Frontal cortex (tissue), 4 donors: ENCODE measurements around the gene CCL26. TPM values are rescaled to one million over a fixed set of nuclear protein-coding genes. Genes with fewer than 3 reads are reported as not detected.

Experiments used
- DNase-seq, 2 donors: peaks; one replicate each; pipeline ENCODE4 v3.0.0; 2012; ENCODE audit warnings: low spot score in 2 of 2
- FAIRE-seq: peaks from 2 replicates; lab custom pipeline; 2012; peaks lifted over from hg19 to GRCh38; lab: Jason Lieb, UNC
- total RNA-seq: library from RNA; depleted of rRNA; stranded (reverse); fragments of >200 nt; gene quantifications from one replicate; pipeline ENCODE4 v1.2.3, GENCODE V29; 2014
- donor health status: control.
- donor health status: control.
- donor health status: control.

The CCL26 gene
- not detected for total RNA-seq

GRCh38 chr7:75772081-75773077 lies at the start of gene CCL26:
CCL26 (minus strand) TSS chr7:75772211; CDS start chr7:75772176, 35 bp downstream.
- FAIRE-seq (no peak), DNase-seq (no peak)

GRCh38 chr7:75820688-75821087 lies 48.7 kb upstream of the CCL26 start:
- FAIRE-seq (no peak), DNase-seq (no peak)

GRCh38 chr7:75819711-75820110 lies 47.7 kb upstream of the CCL26 start:
- FAIRE-seq (no peak), DNase-seq (no peak)

GRCh38 chr7:75818472-75818871 lies 46.5 kb upstream of the CCL26 start:
- FAIRE-seq, result no peak
- no peak for DNase-seq

GRCh38 chr7:75817116-75817515 lies 45.1 kb upstream of the CCL26 start:
- no peak for FAIRE-seq
- DNase-seq, result no peak

- FAIRE-seq, result no peak
- no peak for DNase-seq
These were observed 43.5 kb upstream of the CCL26 start for GRCh38 chr7:75815418-75816064.

- no peak for DNase-seq
- FAIRE-seq, result no peak
These were observed 42.5 kb upstream of the CCL26 start for GRCh38 chr7:75814407-75814947.

- FAIRE-seq, result no peak
These were observed 41.8 kb upstream of the CCL26 start, which contains the start of gene CCL24 for GRCh38 chr7:75813781-75814236. CCL24 (minus strand) TSS chr7:75813806; CDS start chr7:75813715, 91 bp downstream.

GRCh38 chr7:75813084-75813483 lies 41.1 kb upstream of the CCL26 start:
- FAIRE-seq, result no peak

More at GRCh38 chr7:75813781-75814236, 41.8 kb upstream of the CCL26 start, which contains the start of gene CCL24:
- DNase-seq, result no peak

GRCh38 chr7:75811894-75812678 lies 40.1 kb upstream of the CCL26 start:
- FAIRE-seq (no peak), DNase-seq (no peak)

More at GRCh38 chr7:75813084-75813483, 41.1 kb upstream of the CCL26 start:
- DNase-seq, result no peak

GRCh38 chr7:75809396-75809795 lies 37.4 kb upstream of the CCL26 start:
- no peak for FAIRE-seq
- no peak for DNase-seq

GRCh38 chr7:75808106-75808505 lies 36.1 kb upstream of the CCL26 start:
- FAIRE-seq (no peak), DNase-seq (no peak)

GRCh38 chr7:75807452-75807851 lies 35.4 kb upstream of the CCL26 start:
- DNase-seq, result no peak
- FAIRE-seq, result no peak

GRCh38 chr7:75806560-75807307 lies 34.7 kb upstream of the CCL26 start:
- DNase-seq, result no peak
- FAIRE-seq, result no peak

GRCh38 chr7:75804705-75805104 lies 32.7 kb upstream of the CCL26 start:
- no peak for DNase-seq
- FAIRE-seq, result no peak

GRCh38 chr7:75804004-75804403 lies 32.0 kb upstream of the CCL26 start:
- FAIRE-seq (no peak), DNase-seq (no peak)

- FAIRE-seq (no peak), DNase-seq (no peak)
These were observed 30.5 kb upstream of the CCL26 start for GRCh38 chr7:75802552-75802821.

GRCh38 chr7:75798770-75799169 lies 26.8 kb upstream of the CCL26 start:
- FAIRE-seq (no peak), DNase-seq (no peak)

- FAIRE-seq (no peak), DNase-seq (no peak)
These were observed 24.4 kb upstream of the CCL26 start for GRCh38 chr7:75796420-75796819.
